Activated CD4-positive, alpha-beta T cell treated with anti-CD3 and anti-CD28 coated beads for 48 hours (primary cell): ENCODE results near the gene UBE2G2.
A peak's percentile ranks its signal among the peaks of the same experiment; 100 is the strongest.

Source experiments
- DNase-seq: peaks from one replicate; pipeline ENCODE4 v3.0.0-alpha.2; 2020

The UBE2G2 gene

DNA sequence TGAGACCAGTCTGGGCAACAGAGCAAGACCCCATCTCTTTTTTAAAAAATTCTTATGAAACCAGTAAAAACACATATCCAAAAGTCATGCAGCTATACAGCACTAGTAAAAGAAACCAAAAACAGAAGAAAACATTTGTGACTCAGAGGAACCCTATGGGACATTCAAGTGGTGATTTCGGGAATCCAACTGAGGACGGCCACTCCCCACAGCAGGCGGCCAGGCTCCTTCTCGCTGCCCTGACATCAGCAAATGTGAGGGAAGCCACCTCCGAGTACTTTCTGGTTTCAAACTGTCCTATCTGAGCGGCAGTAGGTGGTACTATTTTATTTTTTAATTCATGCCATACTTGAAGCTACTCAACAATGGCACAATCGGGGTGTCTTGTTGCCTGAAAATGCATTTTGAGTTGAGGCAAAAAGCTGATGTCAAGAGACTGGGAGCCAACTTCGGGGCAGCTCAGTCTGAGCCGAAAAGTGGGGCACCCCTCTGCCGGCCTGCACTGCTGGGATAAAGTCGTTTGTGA lies 12.9 kb upstream of the UBE2G2 start:
- no peak for DNase-seq

- no peak for DNase-seq
Observed at GRCh38 chr21:44813727-44814126, 12.1 kb upstream of the UBE2G2 start.

DNA sequence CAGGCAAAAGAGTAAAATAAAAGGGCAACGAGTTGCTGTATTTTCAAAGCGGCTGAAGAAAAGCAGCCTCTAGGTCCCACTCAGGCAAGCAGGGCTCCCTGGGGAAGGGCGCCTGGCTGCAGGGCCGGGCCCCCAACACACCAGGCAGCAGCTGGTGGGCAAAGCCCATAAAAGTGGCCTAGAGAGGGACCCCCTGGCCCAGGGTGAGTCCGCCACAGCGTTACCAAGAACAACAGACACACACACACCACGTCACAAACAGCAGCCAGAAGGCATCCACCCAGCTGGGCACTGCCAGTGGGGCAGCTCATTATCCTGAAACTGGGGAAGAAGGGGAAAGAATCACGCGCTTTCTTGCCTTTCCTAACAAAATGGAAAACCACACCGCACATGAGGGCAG lies 11.5 kb upstream of the UBE2G2 start:
- no peak for DNase-seq

DNA sequence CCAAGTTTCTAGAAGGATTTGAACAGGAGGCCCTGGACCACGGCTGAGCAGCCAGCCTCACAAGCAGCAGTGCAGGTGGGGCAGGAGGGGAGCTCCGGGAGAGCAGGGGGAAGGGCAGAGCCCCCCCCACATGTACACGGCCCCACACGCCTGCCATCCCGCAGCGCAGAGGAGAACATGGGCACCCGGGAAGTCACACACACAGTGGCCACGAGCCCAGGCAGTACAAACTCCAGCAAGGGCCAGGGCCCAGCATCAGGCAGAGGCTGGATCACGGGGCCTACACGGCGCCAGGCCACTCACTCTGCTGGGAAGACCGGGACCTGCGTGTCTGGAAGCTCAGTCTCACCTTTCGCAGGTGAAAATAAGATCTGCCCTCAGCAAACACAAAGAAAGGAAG lies 11.0 kb upstream of the UBE2G2 start:
- no peak for DNase-seq

DNA sequence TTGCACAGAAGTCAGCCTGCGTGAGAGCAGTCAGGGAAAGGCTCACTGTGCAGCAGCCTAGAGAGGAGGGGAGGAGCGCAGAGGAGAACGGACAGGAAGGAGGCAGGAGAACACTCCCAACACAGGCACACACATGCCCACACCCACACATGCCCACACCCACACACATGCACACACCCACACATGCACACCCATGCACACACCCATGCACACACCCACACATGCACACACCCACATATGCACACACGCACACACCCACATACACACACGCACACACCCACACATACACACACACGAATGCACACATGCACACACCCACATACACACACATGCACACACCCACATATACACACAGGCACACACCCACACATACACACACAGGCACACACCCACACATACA lies 9.2 kb upstream of the UBE2G2 start:
- DNase-seq: no peak

- no peak for DNase-seq
Observed at GRCh38 chr21:44805859-44806258, 4.2 kb upstream of the UBE2G2 start.

DNA sequence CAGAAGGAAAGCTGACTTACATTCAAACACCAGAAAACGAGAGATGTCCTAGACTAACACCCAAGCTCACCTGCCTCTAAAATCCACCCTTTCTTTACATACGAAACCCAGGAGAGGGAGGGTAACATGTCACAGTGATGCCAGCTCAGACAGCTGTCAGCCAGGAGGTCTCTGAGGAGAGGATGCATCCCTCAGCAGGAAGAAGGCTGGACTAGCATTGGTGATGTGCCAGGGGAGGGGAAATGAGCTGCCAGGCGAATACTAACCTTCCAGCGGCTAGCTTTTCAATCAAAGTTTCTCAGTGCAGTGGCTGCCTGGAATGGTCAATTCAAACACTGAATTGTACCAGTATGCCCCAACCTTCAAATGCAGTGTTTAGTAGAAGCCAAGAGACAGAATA lies 3.6 kb upstream of the UBE2G2 start:
- DNase-seq: no peak

DNA sequence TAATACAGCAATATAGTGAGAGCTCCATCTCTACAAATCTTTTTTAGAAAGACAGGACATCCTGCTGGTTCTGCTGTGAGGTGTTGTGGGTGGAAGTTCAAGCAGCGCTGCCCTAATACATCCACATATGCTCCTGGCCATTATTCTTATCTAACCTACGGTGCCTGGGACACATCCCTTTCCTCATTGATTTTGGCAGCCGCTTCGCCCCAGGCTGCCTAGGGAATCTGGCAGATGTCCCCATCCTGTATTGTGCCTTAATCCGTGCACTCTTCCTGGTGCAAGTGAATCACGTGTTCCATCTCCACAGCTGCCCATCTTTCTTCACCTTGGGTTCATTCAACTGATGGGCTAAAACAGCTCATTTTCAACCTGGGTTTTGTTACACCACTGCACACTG lies 3.1 kb upstream of the UBE2G2 start:
- DNase-seq: no peak

GRCh38 chr21:44803651-44804050 lies 2.0 kb upstream of the UBE2G2 start:
- no peak for DNase-seq

DNA sequence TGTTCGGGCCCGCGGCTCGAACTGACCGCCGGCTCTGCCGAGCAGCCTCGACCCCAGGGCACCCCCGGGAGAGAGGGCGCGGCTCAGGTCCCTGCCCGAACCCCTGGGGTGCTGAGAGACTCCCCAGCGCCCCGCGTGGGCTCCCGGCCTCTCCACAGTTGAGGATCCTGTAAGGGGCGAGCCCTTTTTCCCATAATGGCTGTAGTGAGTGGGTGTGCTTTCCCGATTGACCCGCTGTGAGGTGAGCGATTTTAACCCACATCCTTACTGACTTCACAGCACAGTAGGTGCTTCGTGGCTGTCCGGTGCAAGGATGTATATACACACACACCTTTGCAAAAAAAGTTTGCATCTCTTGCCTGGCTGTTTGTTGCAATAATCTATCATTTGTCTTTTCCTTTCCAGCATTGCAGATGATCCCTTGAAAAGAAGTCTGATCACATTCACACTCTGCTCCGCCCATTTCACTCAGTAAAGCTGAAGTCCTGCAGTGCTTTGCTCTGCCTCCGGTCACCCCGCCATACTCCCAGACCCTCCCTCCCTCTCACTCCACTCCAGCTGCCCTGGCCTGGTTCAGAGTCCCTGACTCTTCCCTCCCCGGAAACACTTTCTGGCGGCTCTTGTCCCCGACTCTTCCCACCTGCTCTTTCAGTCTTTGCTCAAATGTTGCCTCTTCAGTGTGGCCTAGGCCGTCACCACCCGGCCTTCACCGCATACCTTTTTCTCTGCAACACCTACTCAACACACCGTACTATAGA lies 955 bp upstream of the UBE2G2 start:
- no peak for DNase-seq

GRCh38 chr21:44800971-44801467 lies 601 bp downstream of the UBE2G2 start:
- DNase-seq: no peak

DNA sequence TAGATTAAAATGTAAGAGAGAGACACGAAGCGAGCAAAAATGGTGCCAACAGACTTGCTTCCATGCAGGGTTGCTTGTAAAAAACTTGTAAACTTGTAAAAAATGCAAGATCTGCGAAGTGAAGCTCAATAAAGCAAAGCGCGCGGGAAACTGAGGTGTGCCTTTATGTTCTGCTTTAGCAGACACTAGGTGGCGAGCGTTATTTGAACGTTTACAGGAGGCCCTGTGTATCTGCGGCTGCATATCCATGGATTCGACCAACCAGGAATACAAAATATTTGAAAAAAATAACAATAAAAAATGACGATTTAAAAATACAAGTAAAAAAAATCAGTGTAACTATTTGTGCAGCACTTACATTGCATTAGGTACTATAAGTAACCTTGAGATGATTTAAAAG lies 1.5 kb downstream of the UBE2G2 start:
- DNase-seq: peak; percentile 37

DNA sequence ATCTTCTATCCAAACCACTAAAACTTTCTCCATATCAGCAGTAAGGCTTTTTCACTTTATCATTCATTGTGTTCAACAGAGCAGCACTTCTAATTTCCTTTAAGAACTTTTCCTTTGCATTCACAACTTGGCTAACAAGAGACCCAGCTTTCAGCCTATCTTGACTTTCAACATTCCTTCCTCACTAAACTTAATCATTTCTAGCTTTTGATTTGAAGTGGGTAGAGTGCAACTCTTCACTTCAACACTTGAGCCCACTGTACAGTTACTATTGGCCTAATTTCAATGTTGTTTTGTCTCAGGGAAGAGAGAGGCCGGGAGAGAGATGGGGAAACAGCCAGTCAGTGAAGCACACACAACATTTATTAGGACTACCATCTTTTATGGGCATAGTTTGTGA lies 2.0 kb downstream of the UBE2G2 start:
- no peak for DNase-seq

GRCh38 chr21:44797775-44798174 lies 3.8 kb downstream of the UBE2G2 start:
- DNase-seq: no peak

- DNase-seq: no peak
Observed at GRCh38 chr21:44795342-44795741, 6.3 kb downstream of the UBE2G2 start.

DNA sequence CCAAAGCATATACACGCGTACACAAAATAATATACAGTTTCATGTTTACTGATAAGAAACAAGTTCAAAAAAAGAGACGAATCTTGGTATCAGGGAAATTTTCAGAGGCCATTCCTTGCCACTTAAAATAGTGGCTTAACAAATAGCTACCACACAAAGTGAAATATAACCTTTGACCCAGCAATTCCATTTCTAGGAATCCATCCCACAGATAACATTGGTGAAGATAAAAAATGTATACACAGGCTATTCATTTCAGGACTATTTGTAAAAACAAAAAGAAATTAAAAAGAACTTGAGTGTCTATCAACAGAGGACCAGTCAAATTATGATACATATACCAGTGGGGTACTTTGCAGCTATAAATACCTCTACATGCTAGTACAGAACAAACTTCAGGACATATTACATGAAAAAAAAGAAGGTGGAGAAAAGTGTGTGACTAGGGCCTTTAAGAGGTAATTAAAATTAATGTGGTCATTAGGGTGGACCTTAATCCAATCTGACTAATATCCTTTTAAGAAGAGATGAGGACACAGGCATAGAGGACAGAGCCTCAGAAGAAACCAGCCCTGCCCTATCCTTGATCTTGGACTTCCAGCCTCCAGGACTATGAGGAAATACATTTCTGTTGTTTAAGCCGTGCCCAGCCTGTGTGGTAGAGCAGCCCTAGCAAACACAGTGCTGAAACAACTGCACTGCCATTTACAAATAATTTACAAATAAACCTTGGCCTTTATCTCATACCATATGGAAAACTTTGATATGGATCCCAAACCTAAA lies 7.8 kb downstream of the UBE2G2 start:
- DNase-seq: no peak

DNA sequence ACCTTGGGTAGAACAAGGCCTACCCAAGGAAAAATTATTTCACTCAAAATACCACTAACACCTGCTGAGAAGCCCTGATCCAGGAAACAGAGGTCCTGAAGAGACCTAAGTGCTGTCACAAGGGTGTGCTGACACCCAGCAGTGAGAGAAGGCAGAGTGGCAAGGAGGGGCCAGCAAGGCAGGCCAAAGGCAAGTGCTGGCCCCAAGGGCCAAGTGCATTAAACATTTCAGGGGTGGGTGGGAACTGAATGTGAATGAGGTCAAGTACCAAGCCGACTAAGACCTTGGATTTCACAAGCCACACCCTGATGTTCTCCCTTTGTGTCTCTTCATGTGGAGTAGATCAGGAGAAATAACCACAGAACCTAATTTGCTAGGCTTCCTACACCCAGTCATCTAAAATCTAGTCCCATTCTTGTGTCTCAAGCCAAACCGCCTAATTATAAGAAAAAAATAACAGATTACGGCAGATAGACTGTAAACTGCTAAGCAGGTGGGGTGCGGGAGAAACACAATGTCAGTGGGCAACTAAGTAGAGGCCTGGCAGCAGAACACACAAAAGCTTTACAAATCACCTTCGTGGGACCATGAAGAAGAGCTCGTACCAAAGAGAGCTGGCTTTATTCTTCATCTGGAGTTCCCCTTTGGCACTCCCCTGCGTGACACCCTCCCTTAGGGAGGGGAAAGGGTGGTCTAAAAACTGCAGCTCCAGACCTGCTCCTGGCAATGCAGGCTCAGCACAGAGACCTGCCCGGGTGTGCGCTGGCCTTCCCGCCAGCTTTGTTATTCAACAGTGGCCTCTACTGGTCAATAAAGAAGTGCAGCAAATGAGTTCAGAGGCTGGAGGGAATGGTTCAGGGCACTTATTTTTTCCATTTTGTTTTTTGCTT lies 8.7 kb downstream of the UBE2G2 start:
- peak; percentile 61 for DNase-seq

DNA sequence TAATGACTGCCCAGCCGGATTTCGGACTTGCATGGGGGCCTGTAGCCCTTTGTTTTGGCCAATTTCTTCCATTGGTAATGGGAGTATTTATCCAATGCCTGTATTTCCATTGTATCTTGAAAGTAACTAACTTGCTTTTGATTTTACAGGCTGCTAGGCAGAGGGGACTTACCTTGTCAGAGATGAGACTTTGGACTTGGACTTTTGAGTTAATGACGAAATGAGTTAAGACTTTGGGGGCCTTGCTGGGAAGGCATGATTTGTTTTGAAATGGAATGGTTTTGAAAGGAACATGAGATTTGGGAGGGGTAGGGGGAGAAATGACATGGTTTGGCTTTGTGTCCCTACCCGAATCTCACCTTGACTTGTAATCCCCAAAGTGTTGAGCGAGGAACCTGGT lies 9.6 kb downstream of the UBE2G2 start:
- DNase-seq: no peak

GRCh38 chr21:44791246-44791645 lies 10.4 kb downstream of the UBE2G2 start:
- no peak for DNase-seq

DNA sequence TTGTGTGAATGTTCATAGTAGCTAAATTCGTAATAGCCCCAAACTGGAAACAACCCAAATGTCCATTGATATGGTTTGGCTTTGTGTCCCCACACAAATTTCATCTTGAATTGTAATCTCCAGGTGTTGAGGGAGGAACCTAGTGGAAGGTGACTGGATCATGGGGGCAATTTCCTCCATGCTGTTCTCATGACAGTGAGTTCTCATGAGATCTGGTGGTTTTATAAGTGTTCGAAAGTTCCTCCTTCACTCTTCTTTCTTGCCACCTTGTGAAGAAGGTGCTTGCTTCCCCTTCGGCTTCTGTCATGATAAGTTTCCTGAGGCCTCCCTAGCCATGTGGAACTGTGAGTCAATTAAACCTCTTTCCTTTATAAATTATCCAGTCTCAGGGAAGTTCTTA lies 11.3 kb downstream of the UBE2G2 start:
- no peak for DNase-seq

- DNase-seq: no peak
Observed at GRCh38 chr21:44789880-44790279, 11.7 kb downstream of the UBE2G2 start.

DNA sequence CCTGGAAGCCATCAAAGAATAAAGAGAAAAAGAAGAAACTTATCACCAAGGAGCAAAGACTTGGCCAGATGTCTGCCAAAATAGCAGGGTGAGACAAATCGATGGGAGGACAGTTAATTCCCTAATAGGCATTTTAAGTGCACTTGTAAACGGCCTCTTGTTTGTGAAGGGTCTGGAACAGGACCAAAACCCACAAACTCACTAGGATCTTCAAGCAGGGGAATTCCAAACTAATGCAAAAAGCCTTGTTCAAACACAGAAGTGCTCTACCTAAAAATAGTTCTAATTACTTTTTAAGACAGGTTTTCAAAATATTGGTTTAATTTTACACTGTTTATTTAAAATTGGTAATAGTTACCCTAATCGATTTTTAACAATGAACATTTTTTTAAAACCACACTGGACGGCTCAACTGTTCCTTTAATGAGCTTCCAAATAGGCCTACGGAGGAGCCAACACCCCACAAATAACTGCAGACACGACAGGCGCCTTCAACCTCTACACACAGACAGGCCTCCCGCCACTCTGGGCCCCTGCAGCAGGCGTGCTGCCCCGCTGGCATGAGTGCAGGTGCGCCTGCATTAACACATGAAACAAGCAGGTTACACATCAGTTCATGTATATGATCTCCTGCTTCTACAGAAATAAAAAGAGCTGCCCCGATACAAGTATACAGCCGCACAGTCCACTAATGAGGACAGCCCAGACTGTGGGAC lies 15.8 kb downstream of the UBE2G2 start:
- DNase-seq: no peak
